Neural progenitor cell (in vitro differentiated cells): Measurements from ENCODE around the gene NPIPB6.

Experiments used
- EZH2 ChIP-seq: fragments of 200-600 bp; sonication (generic); IDR thresholded peaks from 2 replicates; pipeline ENCODE4 v1.6.1; 2017; ENCODE audit warnings: antibody characterized with exemption, mild to moderate bottlenecking, moderate library complexity
- EZH2phosphoT487 ChIP-seq: fragments of 200-600 bp; sonication (generic); IDR thresholded peaks from 2 replicates; pipeline ENCODE4 v1.6.1; 2017; ENCODE audit warnings: antibody characterized with exemption
- TF ChIP-seq, protein P1 (sequence below): fragments of 200-600 bp; sonication (generic); IDR thresholded peaks from 2 replicates; pipeline ENCODE4 v1.5.1; 2017; ENCODE audit warnings: antibody characterized with exemption, mild to moderate bottlenecking

DNA sequence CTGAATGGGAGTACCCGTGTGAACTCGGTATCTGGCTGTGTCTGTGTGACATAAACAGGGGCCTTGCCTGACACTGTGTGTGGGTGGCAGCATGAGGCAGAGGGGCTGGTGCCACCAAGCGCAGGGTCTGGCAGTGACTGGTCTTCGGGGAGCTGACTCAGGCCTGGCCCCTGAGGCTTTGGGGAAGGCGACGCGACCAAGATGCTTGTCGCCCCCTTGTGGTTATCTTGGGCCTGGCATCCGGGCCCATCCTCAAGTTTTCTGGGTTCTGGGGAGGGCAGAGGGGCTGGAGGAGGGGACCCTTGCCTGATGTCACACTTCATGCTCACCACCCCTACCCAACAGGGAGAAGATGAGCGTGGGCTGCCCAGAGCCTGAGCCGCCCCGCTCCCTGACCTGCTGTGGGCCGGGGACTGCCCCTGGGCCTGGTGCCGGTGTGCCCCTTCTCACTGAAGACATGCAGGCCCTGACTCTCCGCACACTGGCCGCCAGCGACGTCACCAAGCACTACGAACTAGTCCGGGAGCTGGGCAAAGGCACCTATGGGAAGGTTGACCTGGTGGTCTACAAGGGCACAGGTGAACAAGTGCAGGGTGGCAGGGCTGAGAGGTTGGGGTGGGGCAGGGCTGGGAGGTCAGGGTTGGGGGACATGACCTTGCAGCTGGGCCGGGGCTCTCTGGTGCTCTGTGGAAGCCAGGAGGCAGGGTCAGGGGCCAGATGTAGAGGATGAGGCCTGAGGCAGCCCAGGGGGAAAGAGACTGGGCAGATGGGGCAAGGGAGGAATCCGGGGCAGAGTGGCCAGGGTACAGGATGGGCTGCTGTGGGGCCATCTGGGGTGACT, 46.0 kb downstream of the NPIPB6 start:
- TF ChIP-seq, protein P1, sequence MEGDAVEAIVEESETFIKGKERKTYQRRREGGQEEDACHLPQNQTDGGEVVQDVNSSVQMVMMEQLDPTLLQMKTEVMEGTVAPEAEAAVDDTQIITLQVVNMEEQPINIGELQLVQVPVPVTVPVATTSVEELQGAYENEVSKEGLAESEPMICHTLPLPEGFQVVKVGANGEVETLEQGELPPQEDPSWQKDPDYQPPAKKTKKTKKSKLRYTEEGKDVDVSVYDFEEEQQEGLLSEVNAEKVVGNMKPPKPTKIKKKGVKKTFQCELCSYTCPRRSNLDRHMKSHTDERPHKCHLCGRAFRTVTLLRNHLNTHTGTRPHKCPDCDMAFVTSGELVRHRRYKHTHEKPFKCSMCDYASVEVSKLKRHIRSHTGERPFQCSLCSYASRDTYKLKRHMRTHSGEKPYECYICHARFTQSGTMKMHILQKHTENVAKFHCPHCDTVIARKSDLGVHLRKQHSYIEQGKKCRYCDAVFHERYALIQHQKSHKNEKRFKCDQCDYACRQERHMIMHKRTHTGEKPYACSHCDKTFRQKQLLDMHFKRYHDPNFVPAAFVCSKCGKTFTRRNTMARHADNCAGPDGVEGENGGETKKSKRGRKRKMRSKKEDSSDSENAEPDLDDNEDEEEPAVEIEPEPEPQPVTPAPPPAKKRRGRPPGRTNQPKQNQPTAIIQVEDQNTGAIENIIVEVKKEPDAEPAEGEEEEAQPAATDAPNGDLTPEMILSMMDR = peak; percentile 82
- no peak for TF ChIP-seq EZH2
- no peak for TF ChIP-seq EZH2phosphoT487
